ENCODE measurements around the gene CALHM6. TPM values are rescaled to one million over a fixed set of nuclear protein-coding genes. Genes with fewer than 3 reads are reported as not detected.
"Not testable (repeated sequence)": the region's sequence is repeated elsewhere in the genome, so short reads cannot be mapped to it uniquely, and the experiment has no call there.

Gene CALHM6
- total RNA-seq, 1 experiment from 2014 or later = 0.31 TPM

GRCh38 chr6:116476002-116476678, 15.0 kb downstream of the CALHM6 start:
- no peak for DNase-seq (ENCODE audit: low read depth)

- DNase-seq (ENCODE audit: low read depth) = no peak
These were observed 21.6 kb downstream of the CALHM6 start for GRCh38 chr6:116482780-116483179.

GRCh38 chr6:116483616-116484015, 22.4 kb downstream of the CALHM6 start:
- no peak for DNase-seq (ENCODE audit: low read depth)

GRCh38 chr6:116485559-116486184, 24.5 kb downstream of the CALHM6 start:
- peak; percentile 15 for DNase-seq (ENCODE audit: low read depth)

- DNase-seq (ENCODE audit: low read depth) = no peak
These were observed 30.6 kb downstream of the CALHM6 start for GRCh38 chr6:116491610-116492330.

- DNase-seq (ENCODE audit: low read depth) = no peak
These were observed 31.3 kb downstream of the CALHM6 start for GRCh38 chr6:116492331-116493067.

GRCh38 chr6:116495161-116495560, 34.0 kb downstream of the CALHM6 start:
- DNase-seq (ENCODE audit: low read depth) = not testable (repeated sequence)

GRCh38 chr6:116497113-116497676, 36.0 kb downstream of the CALHM6 start:
- DNase-seq (ENCODE audit: low read depth) = no peak

GRCh38 chr6:116500969-116501433, 39.8 kb downstream of the CALHM6 start:
- DNase-seq (ENCODE audit: low read depth) = peak; percentile 43

GRCh38 chr6:116507324-116507723, 46.1 kb downstream of the CALHM6 start:
- DNase-seq (ENCODE audit: low read depth) = no peak

- no peak for DNase-seq (ENCODE audit: low read depth)
These were observed 47.4 kb downstream of the CALHM6 start for GRCh38 chr6:116508527-116508926.

GRCh38 chr6:116511424-116512110, 50.4 kb downstream of the CALHM6 start, which contains the start of gene CALHM5:
TSS of gene CALHM5 (plus strand) at chr6:116511639. CDS start at chr6:116511697, 58 bp downstream.
- DNase-seq (ENCODE audit: low read depth) = peak; percentile 90

- DNase-seq (ENCODE audit: low read depth) = no peak
These were observed 51.0 kb downstream of the CALHM6 start for GRCh38 chr6:116512111-116512559.

- no peak for DNase-seq (ENCODE audit: low read depth)
These were observed 51.6 kb downstream of the CALHM6 start for GRCh38 chr6:116512734-116513133.

Other genes starting within 250 kb of the CALHM6 start
- 8.4 and 10.4 TPM in 2 replicates for gene TSPYL4, start 207.3 kb upstream of the CALHM6 start, total RNA-seq (2014; rRNA removed; shearing (Covaris generic))
- 50.6 and 57.4 TPM in 2 replicates for gene TSPYL1, start 181.4 kb upstream of the CALHM6 start, total RNA-seq (2014; rRNA removed; shearing (Covaris generic))
- 38.6 and 44.3 TPM in 2 replicates for gene DSE, start 90.4 kb upstream of the CALHM6 start, total RNA-seq (2014; rRNA removed; shearing (Covaris generic))
- gene CALHM5, start 50.3 kb downstream of the CALHM6 start, total RNA-seq (2014; rRNA removed; shearing (Covaris generic)) = 1.0 and 1.3 TPM in 2 replicates
- 0.06 TPM in 1 of 2 replicates, not detected in the other for gene TRAPPC3L, start 84.3 kb downstream of the CALHM6 start, total RNA-seq (2014; rRNA removed; shearing (Covaris generic))
- gene CALHM4, start 92.4 kb downstream of the CALHM6 start, total RNA-seq (2014; rRNA removed; shearing (Covaris generic)) = 0.07 TPM in 1 of 2 replicates, not detected in the other
- 50.5 and 51.4 TPM in 2 replicates for gene RWDD1, start 110.1 kb downstream of the CALHM6 start, total RNA-seq (2014; rRNA removed; shearing (Covaris generic))
- gene RSPH4A, start 155.1 kb downstream of the CALHM6 start, total RNA-seq (2014; rRNA removed; shearing (Covaris generic)) = 0.27 and 0.32 TPM in 2 replicates
- 13.4 and 13.7 TPM in 2 replicates for gene ZUP1, start 207.4 kb downstream of the CALHM6 start, total RNA-seq (2014; rRNA removed; shearing (Covaris generic))
- 5.1 and 7.0 TPM in 2 replicates for gene KPNA5, start 219.8 kb downstream of the CALHM6 start, total RNA-seq (2014; rRNA removed; shearing (Covaris generic))

Data from HT1080 (cell line).